ENCODE results near the gene SAPCD1.

- TF ChIP-seq EZH2phosphoT487 (IDR thresholded peaks at IDR 0.05; ENCODE audit: insufficient read depth, low read depth) (no peak), EZH2 (IDR thresholded peaks at IDR 0.05; ENCODE audit: insufficient read depth, poor library complexity, severe bottlenecking) (no peak)
Observed at GRCh38 chr6:31715022-31715958, 47.2 kb upstream of the SAPCD1 start, which contains the start of gene LY6G6D.
